Omental fat pad (tissue), 4 donors: ENCODE results near the gene SLFNL1. TPM values are rescaled to one million over a fixed set of nuclear protein-coding genes. Genes with fewer than 3 reads are reported as not detected.

Experiments
- ATAC-seq: fragments of 150-250 bp; one replicate; pipeline ENCODE4 v1.9.1; 2016; ENCODE audit warnings: mild to moderate bottlenecking, moderate library complexity; ENCODE audit not compliant: low FRiP score
- DNase-seq: peaks from one replicate; pipeline ENCODE4 v3.0.0-alpha.2; 2019; ENCODE audit warnings: low spot score
- total RNA-seq, 4 donors: library from RNA; depleted of rRNA; stranded (reverse); fragments of >200 nt; gene quantifications; one replicate each; pipeline ENCODE4 v1.1.0, GENCODE V29; 2016
- TF ChIP-seq, protein P1 (sequence below), 3 donors: fragments of 450-650 bp; IDR thresholded peaks; one replicate each; pipeline ENCODE4 v1.5.1; 2016 to 2017; ENCODE audit warnings: antibody characterized with exemption in 3 of 3, mild to moderate bottlenecking in 3 of 3, moderate library complexity in 2 of 3

The SLFNL1 gene
- total RNA-seq, 4 donors from 2014 or later, result 0.19 to 1.6 (median 0.55) TPM

DNA sequence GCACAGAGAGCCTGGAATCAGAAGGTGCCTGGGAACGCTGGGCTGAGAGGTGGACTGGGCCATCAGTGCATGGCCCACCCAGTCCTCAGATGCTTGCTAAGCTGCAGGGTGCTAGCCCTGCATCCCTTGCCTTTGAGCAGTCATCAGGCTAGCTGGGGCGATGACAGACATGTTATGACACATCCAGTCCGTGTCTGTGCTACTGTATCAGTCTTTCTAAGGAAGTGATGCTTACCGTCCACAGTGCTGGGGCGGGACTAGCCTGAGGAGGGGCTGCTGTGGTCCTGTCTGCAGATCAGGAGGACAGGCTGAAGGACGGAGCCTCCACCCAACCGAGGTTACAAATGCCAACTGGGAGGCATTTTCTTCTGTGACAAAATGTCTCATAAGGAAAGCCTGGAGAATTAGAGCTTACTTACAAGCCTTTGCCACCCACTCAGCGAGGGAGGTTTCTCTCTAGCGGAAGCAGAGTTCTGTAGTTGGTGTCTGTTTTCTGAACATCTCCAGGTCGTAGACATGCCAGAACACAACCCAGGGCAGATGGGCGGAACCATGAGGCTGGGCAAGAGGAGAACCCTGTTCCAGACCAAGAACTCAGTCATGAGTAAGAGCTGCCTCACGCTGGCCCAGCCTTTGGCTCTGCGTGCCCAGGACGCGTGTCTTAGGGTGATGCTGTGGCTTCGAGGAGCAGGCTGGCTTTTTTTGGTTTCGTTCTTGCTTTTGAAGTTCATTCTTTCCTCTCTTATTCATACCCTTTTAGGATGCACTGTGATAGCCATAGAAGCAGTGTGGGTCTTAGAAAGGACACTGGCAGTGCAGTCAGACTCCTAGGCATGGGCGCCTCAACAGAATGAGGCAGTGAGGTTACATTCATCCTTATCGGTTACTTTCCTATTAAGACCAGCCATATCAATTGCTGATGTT lies 14.3 kb downstream of the SLFNL1 start:
- TF ChIP-seq, protein P1, sequence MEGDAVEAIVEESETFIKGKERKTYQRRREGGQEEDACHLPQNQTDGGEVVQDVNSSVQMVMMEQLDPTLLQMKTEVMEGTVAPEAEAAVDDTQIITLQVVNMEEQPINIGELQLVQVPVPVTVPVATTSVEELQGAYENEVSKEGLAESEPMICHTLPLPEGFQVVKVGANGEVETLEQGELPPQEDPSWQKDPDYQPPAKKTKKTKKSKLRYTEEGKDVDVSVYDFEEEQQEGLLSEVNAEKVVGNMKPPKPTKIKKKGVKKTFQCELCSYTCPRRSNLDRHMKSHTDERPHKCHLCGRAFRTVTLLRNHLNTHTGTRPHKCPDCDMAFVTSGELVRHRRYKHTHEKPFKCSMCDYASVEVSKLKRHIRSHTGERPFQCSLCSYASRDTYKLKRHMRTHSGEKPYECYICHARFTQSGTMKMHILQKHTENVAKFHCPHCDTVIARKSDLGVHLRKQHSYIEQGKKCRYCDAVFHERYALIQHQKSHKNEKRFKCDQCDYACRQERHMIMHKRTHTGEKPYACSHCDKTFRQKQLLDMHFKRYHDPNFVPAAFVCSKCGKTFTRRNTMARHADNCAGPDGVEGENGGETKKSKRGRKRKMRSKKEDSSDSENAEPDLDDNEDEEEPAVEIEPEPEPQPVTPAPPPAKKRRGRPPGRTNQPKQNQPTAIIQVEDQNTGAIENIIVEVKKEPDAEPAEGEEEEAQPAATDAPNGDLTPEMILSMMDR (IDR thresholded peaks at IDR 0.05), result no peak
- ATAC-seq (no peak), DNase-seq (no peak)

DNA sequence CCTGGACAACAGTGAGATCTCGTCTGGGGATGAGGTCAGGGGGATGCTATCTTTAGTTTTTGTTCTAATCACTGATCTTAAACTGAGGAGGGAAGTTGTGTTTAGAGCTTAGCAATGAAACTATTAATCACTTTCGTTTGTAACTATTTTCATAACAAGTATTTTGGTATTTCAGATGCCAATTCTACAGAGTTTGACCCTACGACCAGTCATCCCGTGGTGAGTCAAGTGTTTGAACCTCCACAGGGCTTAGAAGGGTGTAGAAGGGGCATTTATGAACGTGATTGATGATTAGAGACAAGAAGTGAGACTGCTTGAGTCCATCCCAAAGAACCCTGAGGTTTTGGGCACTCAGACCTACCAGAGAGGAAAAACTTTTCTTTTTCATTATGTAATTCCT lies 15.6 kb downstream of the SLFNL1 start:
- DNase-seq, result no peak
- no peak for ATAC-seq
- TF ChIP-seq, protein P1 (IDR thresholded peaks at IDR 0.05), result no peak

DNA sequence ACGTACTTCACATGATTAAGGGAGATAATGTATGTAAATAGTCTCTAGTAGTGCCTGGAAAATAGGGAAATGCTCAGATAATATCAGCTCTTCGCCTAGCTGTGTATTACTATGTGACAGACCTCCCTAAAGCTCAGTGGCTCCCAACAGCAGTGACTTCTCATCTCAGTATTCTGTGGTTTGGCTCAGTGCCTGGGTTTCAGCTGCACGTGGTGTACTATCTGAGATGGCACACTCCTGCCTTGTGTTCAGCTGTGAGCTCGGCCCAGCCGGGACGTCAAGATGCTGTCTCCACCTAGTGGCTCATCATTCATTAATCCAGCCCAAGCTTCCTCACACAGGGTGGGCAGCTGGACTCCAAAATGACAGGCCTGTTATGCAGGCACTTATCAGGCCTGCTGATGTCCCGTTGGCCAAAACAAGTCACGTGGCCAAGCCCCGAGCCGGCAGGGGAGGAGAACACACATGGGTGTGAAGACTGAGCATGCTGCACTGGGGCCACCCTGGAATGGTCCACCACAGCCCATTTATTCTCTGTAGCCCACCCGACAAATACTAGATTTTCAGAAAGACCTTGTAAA lies 17.8 kb downstream of the SLFNL1 start:
- ATAC-seq, result peak; percentile 90

DNA sequence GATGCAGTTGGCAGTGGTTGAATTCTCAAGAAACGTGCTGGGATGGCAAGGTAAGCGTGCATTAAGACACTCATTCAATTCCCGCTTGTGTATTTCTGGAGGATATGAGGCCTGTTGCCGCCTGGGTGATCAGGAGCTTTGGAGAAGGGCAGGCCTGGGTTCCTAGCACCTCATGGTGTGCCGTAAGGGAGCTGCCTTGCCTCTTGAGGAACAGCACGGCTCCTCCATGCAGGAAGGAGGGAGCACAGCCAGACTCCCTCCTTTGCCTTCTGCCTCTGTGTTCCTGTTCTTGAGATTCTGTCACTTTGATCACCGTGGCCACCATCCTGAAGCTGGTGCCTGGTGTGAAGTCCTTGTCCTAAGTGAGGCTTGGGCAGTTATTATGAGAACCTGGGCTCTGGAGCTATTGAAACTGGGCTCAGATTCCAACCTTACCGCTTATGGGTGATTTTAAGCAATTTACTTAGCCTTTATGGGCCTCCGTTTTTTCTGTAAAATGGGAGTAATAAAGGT lies 18.3 kb downstream of the SLFNL1 start:
- TF ChIP-seq, protein P1 (IDR thresholded peaks at IDR 0.05), result no peak
- ATAC-seq (no peak), DNase-seq (no peak)

More for the DNA sequence above, 17.8 kb downstream of the SLFNL1 start:
- TF ChIP-seq, protein P1 (IDR thresholded peaks at IDR 0.05), result no peak
- DNase-seq, result peak; percentile 90

DNA sequence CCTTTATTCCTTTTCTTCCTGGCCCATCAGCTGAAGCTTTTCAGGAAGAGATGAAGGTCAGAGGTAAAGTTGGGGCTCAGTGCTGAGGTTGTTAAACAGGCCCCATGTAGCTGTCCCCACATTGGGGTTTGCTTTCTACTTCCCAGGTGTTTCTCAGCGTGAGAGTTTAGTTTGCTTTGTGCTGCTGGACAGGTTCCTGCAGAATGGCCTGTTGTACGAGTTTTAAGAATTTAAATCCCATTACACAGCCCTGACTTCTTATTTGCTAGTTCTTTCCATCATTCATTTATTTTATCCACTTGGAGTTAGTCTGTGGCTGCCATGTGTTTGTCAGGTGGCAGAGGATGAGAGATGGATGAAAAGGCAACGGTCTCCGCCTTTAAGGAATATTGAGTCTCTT lies 22.9 kb downstream of the SLFNL1 start:
- ATAC-seq, result no peak
- DNase-seq, result no peak
- TF ChIP-seq, protein P1 (IDR thresholded peaks at IDR 0.05), result no peak

DNA sequence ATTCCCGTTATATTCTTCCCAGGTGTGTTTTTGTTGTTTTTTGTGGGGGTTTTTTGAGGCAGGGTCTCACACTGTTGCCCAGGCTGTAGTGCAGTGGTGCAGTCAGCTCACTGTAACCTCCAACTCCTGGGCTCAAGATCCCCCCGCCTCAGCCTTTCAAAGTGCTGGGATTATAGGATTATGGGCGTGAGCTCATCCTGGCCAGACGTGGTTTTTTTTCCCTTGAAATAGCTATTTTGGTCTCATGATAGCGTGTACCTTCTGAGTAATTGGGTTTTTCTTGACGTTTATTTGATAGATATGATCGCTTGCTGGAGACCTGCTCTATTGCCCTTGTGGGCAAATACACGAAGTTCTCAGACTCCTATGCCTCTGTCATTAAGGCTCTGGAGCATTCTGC lies 24.4 kb downstream of the SLFNL1 start:
- TF ChIP-seq, protein P1 (IDR thresholded peaks at IDR 0.05), result no peak
- DNase-seq, result no peak
- ATAC-seq, result no peak
